Measurements from ENCODE around the gene SH3PXD2A.

SH3PXD2A gene

DNA sequence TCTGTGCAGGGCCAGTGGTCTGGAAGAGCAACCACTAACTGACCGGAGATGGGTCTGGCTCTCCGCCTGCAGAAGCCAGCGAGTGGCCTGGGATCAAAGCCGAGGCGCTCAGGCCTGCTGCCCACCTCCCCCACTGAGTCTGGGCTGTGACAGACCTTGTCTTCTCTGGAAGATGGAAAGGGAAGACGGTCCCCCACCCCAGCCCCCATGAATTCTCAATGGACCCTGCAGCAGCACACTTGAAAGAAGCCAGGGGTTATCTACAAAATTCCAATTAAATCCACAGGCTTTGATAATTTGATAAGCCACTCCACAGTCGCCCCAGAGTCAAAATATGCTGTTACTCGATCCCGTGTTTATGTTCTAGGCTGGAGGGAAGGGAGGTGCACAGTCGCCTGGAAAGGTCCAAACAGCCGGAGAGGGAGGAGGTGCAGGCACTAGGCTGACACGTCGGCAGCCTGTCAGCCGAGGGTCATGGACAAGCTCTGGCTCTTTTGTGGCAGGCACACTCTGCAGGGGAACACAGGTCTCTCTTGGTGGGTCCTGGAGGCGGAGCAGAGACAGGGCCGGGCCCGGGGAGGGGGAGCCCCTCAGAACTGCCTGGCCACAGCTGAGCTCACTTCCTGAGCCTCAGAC lies 134.9 kb downstream of the SH3PXD2A start:
- no peak overlapping the region for H3K4me3 ChIP-seq (ENCODE audit: low read depth, low read length)
- TF ChIP-seq, protein P1, sequence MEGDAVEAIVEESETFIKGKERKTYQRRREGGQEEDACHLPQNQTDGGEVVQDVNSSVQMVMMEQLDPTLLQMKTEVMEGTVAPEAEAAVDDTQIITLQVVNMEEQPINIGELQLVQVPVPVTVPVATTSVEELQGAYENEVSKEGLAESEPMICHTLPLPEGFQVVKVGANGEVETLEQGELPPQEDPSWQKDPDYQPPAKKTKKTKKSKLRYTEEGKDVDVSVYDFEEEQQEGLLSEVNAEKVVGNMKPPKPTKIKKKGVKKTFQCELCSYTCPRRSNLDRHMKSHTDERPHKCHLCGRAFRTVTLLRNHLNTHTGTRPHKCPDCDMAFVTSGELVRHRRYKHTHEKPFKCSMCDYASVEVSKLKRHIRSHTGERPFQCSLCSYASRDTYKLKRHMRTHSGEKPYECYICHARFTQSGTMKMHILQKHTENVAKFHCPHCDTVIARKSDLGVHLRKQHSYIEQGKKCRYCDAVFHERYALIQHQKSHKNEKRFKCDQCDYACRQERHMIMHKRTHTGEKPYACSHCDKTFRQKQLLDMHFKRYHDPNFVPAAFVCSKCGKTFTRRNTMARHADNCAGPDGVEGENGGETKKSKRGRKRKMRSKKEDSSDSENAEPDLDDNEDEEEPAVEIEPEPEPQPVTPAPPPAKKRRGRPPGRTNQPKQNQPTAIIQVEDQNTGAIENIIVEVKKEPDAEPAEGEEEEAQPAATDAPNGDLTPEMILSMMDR (IDR thresholded peaks at IDR 0.05; ENCODE audit: low read depth, low read length), result no peak

GRCh38 chr10:103719036-103719435 lies 136.3 kb downstream of the SH3PXD2A start:
- TF ChIP-seq, protein P1 (IDR thresholded peaks at IDR 0.05; ENCODE audit: low read depth, low read length), result no peak
- no peak overlapping the region for H3K4me3 ChIP-seq (ENCODE audit: low read depth, low read length)

GRCh38 chr10:103718247-103718620 lies 137.1 kb downstream of the SH3PXD2A start:
- TF ChIP-seq, protein P1 (IDR thresholded peaks at IDR 0.05; ENCODE audit: low read depth, low read length), result no peak
- no peak overlapping the region for H3K4me3 ChIP-seq (ENCODE audit: low read depth, low read length)

DNA sequence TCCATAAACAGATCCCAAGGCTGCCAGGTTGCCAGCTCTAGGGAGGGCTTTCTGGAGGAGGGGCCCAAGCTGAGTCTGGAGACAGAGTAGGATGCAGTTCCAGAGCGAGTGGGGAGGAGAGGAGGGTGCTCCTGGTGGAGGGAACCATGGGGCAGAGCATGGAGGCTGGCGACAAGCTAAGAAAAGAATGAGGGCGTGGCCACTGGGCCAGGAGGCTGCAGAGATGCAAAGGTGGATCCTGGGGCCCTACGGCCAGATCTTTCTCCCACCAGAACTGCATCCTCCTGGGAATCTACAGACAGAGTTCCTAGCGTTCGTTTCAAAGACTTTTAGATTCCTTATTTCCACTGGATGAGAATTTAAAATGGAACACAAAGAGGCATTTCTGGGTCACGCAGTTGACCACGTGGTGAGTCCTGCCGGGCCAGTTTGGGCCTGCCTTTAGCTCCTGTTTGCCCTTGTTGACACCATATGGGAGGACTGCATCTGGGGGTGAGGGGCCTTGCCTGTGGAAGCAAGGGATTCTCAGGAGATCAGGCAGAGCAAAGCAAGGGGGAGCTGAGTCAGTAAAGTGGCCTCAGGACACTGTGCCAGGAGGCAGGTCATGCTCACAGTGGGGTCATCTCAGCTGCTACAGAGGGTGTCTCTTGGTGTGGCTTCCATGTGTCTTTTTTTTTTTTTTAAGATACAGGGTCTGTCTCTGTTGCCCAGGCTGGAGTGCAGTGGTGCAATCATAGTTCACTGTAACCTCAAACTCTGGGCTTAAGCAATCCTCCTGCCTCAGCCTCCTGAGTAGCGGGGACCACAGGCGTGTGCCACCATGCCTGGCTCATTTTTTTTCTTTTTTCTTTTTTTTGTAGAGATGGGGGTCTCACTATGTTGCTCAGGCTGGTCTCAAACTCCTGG lies 137.8 kb downstream of the SH3PXD2A start:
- TF ChIP-seq, protein P1 (IDR thresholded peaks at IDR 0.05; ENCODE audit: low read depth, low read length), result no peak
- no peak overlapping the region for H3K4me3 ChIP-seq (ENCODE audit: low read depth, low read length)

GRCh38 chr10:103716206-103717160 lies 138.9 kb downstream of the SH3PXD2A start:
- TF ChIP-seq, protein P1 (IDR thresholded peaks at IDR 0.05; ENCODE audit: low read depth, low read length), result no peak
- no peak overlapping the region for H3K4me3 ChIP-seq (ENCODE audit: low read depth, low read length)

GRCh38 chr10:103715430-103715829 lies 139.9 kb downstream of the SH3PXD2A start:
- no peak overlapping the region for H3K4me3 ChIP-seq (ENCODE audit: low read depth, low read length)
- TF ChIP-seq, protein P1 (IDR thresholded peaks at IDR 0.05; ENCODE audit: low read depth, low read length), result no peak
